HG03432 (cell line): ENCODE data around the gene SMPDL3A.

Experiments used
- ATAC-seq: cut with Tn5 transposase; IDR thresholded peaks from one replicate; pipeline ENCODE4 v1.9.1; 2021; ENCODE audit warnings: mild to moderate bottlenecking, moderate library complexity; ENCODE audit not compliant: unreplicated experiment

SMPDL3A gene

GRCh38 chr6:122845916-122846612, 57.0 kb downstream of the SMPDL3A start:
- peak; percentile 66 for ATAC-seq

GRCh38 chr6:122853259-122853995, 64.4 kb downstream of the SMPDL3A start:
- peak; percentile 96 for ATAC-seq
